Colonic mucosa (tissue), 4 donors: ENCODE results near the gene DNMT3A. TPM values are rescaled to one million over a fixed set of nuclear protein-coding genes. Genes with fewer than 3 reads are reported as not detected.

Source experiments
- DNase-seq: peaks from one replicate; pipeline ENCODE4 v3.0.0-alpha.2; 2020
- H3K27ac ChIP-seq: fragments of 200-600 bp; one replicate; pipeline ENCODE4 v1.8.0; 2021
- H3K27me3 ChIP-seq: fragments of 200-600 bp; one replicate; pipeline ENCODE4 v1.8.0; 2021
- H3K36me3 ChIP-seq: fragments of 200-600 bp; one replicate; pipeline ENCODE4 v1.8.0; 2021
- H3K4me1 ChIP-seq: fragments of 200-600 bp; one replicate; pipeline ENCODE4 v1.8.0; 2021; ENCODE audit warnings: mild to moderate bottlenecking
- H3K4me3 ChIP-seq: fragments of 200-600 bp; one replicate; pipeline ENCODE4 v1.8.0; 2021
- H3K9ac ChIP-seq, 2 donors: one replicate each; pipeline ENCODE4 v1.7.0; 2013; ENCODE audit warnings: control low read depth in 2 of 2, low read depth in 2 of 2, low read length in 2 of 2
- H3K9me3 ChIP-seq: fragments of 200-600 bp; one replicate; pipeline ENCODE4 v1.8.0; 2021
- CTCF ChIP-seq: fragments of 200-600 bp; IDR thresholded peaks from one replicate; pipeline ENCODE4 v1.8.0; 2022; ENCODE audit warnings: antibody characterized with exemption, mild to moderate bottlenecking
- intact Hi-C: fragments of 100-400 bp; cut with DNase I; formaldehyde crosslinking; loops from one replicate; pipeline ENCODE4 v1.14.1; 2022
- total RNA-seq, 2 donors: library from RNA; stranded (reverse); fragmentation: NEBNext Ultra II Directional in 1 of 2; extraction: Animal tissue kit (Norgen Biotek cat#: 25700) in 1 of 2; gene quantifications; one replicate each; pipeline ENCODE4 v1.2.1, GENCODE V29; 2021
- donor health status: healthy.
- donor health status: DM: no; HTN: no; CAD: no.
- donor health status: DM: no; HTN: no; CAD: no.

The DNMT3A gene
- total RNA-seq, 2 donors from 2014 or later = 30.8 to 44.5 TPM

DNA sequence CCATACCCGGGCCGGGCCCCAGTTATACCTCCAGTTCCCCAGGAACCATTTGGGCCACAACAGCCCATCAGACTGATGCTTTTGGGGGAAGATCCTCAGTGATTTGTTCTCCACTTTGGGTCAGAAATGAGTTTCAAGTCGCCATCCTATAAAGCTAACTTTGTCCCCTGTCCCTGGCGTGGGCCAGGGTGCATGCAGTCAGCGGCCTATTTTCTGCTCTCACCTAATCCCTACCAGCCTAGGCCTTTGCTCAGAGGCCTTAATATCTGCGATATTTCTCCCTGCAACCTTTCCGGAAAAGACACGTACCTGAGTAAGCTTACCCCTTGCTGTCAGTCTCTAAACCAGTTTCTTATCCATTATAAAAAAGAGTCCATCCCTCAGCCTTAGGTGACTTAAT is 7.2 kb downstream of the DNMT3A start:
- Histone ChIP-seq H3K4me3 (no peak overlapping the region), H3K4me1 (peaks cover under 1% of the 10 kb centered on the region), H3K36me3 (no peaks in the 10 kb centered on the region), H3K9me3 (no peaks in the 10 kb centered on the region), H3K9ac (no peak overlapping the region), H3K27ac (no peak overlapping the region), H3K27me3 (no peaks in the 10 kb centered on the region)
- no peak for DNase-seq
- no peak for TF ChIP-seq CTCF
- intact Hi-C loops = no loop called here

DNA sequence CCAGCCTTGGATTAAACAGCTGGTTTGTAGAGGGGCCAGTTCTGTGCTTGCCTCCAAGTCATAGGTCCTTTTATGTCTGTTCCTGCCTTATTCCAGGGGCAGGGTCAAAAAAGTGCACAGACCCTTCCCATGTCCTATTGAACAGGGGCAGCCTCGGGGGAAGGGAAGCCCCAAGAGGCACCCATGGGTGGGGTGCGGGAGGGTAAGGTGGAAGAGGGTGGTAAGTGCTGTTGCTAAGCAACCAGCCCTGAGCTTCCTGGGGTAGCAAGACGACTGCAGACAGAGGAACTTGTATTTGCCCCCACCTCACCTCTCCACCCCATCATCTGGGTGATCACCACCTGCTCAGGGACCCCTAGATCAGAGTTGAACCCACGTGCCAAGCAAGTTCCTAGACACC is 7.7 kb downstream of the DNMT3A start:
- Histone ChIP-seq H3K27ac (no peak overlapping the region), H3K36me3 (no peaks in the 10 kb centered on the region), H3K4me3 (no peak overlapping the region)

DNA sequence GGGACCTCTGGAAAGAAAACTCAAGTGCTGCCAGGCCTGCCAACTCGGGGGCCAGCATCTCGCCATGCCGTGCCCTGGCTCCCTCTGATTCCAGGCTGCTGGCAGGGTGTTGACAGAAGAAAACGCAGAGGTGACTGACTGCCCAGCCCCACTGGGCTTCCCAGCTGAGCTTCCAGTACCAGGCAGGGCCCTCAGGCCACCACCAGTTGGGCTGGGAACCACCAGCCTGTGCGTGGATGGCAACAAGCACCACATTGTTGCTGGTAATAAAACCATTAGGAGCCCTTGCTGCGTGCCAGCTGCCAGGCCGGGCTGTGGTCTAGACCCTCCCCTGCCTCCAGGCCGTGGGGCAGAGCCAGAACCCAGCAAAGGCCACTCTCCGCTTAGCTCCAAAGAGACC is 9.2 kb downstream of the DNMT3A start:
- H3K27ac ChIP-seq = no peak overlapping the region
- H3K36me3 ChIP-seq = no peaks in the 10 kb centered on the region
- intact Hi-C loops = no loop called here
- DNase-seq = no peak
- no peaks in the 10 kb centered on the region for H3K9me3 ChIP-seq
- no peaks in the 10 kb centered on the region for H3K27me3 ChIP-seq
- TF ChIP-seq CTCF = no peak
- no peaks in the 10 kb centered on the region for H3K4me1 ChIP-seq
- no peak overlapping the region for H3K9ac ChIP-seq
- H3K4me3 ChIP-seq = no peak overlapping the region

More for the DNA sequence above, 7.7 kb downstream of the DNMT3A start:
- no peak for TF ChIP-seq CTCF
- DNase-seq = no peak
- Histone ChIP-seq H3K9me3 (no peaks in the 10 kb centered on the region), H3K4me1 (no peaks in the 10 kb centered on the region), H3K9ac (no peak overlapping the region), H3K27me3 (no peaks in the 10 kb centered on the region)
- intact Hi-C loops = no loop called here

GRCh38 chr2:25331686-25332365 is 9.9 kb downstream of the DNMT3A start:
- Histone ChIP-seq H3K27ac (no peak overlapping the region), H3K27me3 (no peaks in the 10 kb centered on the region), H3K9me3 (no peaks in the 10 kb centered on the region), H3K4me1 (no peaks in the 10 kb centered on the region), H3K36me3 (no peaks in the 10 kb centered on the region), H3K4me3 (no peak overlapping the region), H3K9ac (no peak overlapping the region)
- intact Hi-C loops = no loop called here
- DNase-seq = no peak
- TF ChIP-seq CTCF = no peak

GRCh38 chr2:25330937-25331336 is 10.8 kb downstream of the DNMT3A start:
- H3K9ac ChIP-seq = no peak overlapping the region
- no peak for DNase-seq
- no peak overlapping the region for H3K27ac ChIP-seq
- no peaks in the 10 kb centered on the region for H3K9me3 ChIP-seq
- no peaks in the 10 kb centered on the region for H3K27me3 ChIP-seq
- H3K4me3 ChIP-seq = no peak overlapping the region
- intact Hi-C loops = no loop called here
- no peaks in the 10 kb centered on the region for H3K36me3 ChIP-seq
- TF ChIP-seq CTCF = no peak
- H3K4me1 ChIP-seq = no peaks in the 10 kb centered on the region
